Thoracic aorta (tissue), 2 donors: ENCODE measurements around the gene ZFYVE16. TPM values are rescaled to one million over a fixed set of nuclear protein-coding genes. Genes with fewer than 3 reads are reported as not detected.

Experiments used
- ATAC-seq: fragments of 150-250 bp; one replicate; pipeline ENCODE4 v1.8.0; 2017; ENCODE audit warnings: low read depth; ENCODE audit not compliant: insufficient number of reproducible peaks, low FRiP score
- DNase-seq: peaks from one replicate; pipeline ENCODE4 v3.0.0-alpha.2; 2020; ENCODE audit warnings: low spot score
- H3K27ac ChIP-seq, 2 donors: fragments of 200-600 bp; sonication (generic); 1 replicate in 1 of 2; 2 replicates in 1 of 2; pipeline ENCODE4 v1.5.1; 2016; ENCODE audit warnings: mild to moderate bottlenecking in 2 of 2, moderate library complexity in 2 of 2
- H3K27me3 ChIP-seq: fragments of 200-600 bp; sonication (generic); replicated peaks from 2 replicates; pipeline ENCODE4 v1.6.0; 2016; ENCODE audit warnings: mild to moderate bottlenecking; ENCODE audit not compliant: insufficient read depth
- H3K36me3 ChIP-seq: fragments of 200-600 bp; sonication (generic); one replicate; pipeline ENCODE4 v1.5.1; 2016
- H3K4me1 ChIP-seq, 2 donors: fragments of 200-600 bp; sonication (generic); 1 replicate in 1 of 2; 2 replicates in 1 of 2; pipeline versions ENCODE4 v1.5.1 to v1.6.0; 2016; ENCODE audit warnings: low read depth in 2 of 2, mild to moderate bottlenecking in 1 of 2; ENCODE audit not compliant: control insufficient read depth in 1 of 2
- H3K4me3 ChIP-seq: fragments of 200-600 bp; sonication (generic); 2 replicates; pipeline ENCODE4 v1.5.1; 2016; ENCODE audit warnings: mild to moderate bottlenecking
- H3K9me3 ChIP-seq: fragments of 200-600 bp; sonication (generic); 2 replicates; pipeline ENCODE4 v1.5.1; 2016
- total RNA-seq, 2 donors: library from RNA; depleted of rRNA; stranded (reverse); fragments of >200 nt; gene quantifications; one replicate each; pipeline versions ENCODE4 v1.1.0 to v1.2.3, GENCODE V29; 2016
- TF ChIP-seq, protein P1 (sequence below): fragments of 200-600 bp; sonication (generic); IDR thresholded peaks from one replicate; pipeline ENCODE4 v1.5.1; 2019; ENCODE audit warnings: antibody characterized with exemption

The ZFYVE16 gene
- total RNA-seq, 2 donors from 2014 or later: 29.0 to 36.8 TPM

DNA sequence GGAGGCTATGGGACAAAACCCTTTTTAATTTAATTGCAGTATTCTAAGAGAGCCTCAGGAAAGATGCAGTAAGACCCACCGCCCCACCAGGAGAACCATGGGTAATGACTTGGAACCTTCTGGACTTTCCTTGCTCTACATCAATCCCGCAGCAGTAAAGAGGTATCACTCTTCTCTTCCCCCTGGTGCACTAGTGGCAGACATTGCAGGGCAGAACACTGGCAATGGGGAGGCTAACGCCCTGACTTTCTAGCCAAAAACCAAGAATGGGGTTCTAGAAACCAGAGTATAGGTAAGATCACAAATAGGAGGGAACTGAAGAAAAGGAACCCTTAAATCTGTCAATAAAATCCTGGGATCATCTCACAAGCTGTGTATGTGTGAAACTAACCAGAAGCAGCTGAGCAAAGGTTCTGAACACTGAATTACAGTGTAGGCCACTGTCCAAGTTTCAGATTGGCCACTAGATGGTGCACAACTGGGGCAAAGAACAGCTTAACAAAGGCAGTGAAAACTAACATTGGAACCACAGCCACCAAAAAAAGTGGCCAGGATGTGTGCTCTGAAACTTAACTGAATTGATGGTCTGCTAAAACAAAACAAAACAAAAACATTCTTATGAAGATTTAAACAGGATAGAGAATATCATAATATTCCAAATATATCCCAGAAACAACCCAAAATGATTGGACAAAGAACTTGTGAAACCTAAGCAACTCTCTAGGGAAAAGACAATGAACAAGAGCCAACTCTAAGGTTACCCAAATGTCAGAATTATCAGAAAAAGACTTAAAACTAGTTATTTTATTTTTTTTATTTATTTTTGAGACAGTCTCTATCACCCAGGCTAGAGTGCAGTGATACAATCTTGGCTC, 73.4 kb downstream of the ZFYVE16 start:
- TF ChIP-seq, protein P1, sequence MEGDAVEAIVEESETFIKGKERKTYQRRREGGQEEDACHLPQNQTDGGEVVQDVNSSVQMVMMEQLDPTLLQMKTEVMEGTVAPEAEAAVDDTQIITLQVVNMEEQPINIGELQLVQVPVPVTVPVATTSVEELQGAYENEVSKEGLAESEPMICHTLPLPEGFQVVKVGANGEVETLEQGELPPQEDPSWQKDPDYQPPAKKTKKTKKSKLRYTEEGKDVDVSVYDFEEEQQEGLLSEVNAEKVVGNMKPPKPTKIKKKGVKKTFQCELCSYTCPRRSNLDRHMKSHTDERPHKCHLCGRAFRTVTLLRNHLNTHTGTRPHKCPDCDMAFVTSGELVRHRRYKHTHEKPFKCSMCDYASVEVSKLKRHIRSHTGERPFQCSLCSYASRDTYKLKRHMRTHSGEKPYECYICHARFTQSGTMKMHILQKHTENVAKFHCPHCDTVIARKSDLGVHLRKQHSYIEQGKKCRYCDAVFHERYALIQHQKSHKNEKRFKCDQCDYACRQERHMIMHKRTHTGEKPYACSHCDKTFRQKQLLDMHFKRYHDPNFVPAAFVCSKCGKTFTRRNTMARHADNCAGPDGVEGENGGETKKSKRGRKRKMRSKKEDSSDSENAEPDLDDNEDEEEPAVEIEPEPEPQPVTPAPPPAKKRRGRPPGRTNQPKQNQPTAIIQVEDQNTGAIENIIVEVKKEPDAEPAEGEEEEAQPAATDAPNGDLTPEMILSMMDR: peak; percentile 27
- Histone ChIP-seq H3K4me3 (no peak overlapping the region), H3K4me1 (no peaks in the 10 kb centered on the region), H3K27me3 (no peaks in the 10 kb centered on the region), H3K36me3 (peaks cover 4% of the 10 kb centered on the region), H3K27ac (no peak overlapping the region), H3K9me3 (peaks cover 10% of the 10 kb centered on the region)
- no peak for DNase-seq
- no peak for ATAC-seq

DNA sequence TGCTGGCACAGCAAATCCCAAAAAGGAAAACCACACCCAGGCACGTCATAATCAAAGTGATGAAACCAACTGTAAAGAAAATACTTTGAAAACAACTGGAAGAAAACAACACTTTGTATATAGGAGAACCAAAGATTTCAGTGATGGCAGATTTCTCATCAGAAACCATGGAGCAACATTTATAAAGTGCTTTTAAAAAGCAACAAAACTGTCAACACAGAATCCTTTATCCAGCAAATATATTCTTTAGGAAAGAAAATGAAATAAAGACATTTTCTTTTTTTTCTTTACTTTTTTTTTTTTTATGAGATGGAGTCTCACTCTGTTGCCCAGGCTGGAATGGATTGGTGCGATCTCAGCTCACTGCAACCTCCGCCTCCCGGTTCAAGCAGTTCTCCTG, 74.7 kb downstream of the ZFYVE16 start:
- peaks cover 10% of the 10 kb centered on the region for H3K9me3 ChIP-seq
- TF ChIP-seq, protein P1: no peak
- ATAC-seq (no peak), DNase-seq (no peak)
- H3K27me3 ChIP-seq: no peaks in the 10 kb centered on the region
- no peak overlapping the region for H3K4me3 ChIP-seq
- H3K4me1 ChIP-seq: peaks cover 0 to 7% of the 10 kb centered on the region in 2 donors
- no peak overlapping the region for H3K27ac ChIP-seq
- H3K36me3 ChIP-seq: peaks cover 4% of the 10 kb centered on the region

DNA sequence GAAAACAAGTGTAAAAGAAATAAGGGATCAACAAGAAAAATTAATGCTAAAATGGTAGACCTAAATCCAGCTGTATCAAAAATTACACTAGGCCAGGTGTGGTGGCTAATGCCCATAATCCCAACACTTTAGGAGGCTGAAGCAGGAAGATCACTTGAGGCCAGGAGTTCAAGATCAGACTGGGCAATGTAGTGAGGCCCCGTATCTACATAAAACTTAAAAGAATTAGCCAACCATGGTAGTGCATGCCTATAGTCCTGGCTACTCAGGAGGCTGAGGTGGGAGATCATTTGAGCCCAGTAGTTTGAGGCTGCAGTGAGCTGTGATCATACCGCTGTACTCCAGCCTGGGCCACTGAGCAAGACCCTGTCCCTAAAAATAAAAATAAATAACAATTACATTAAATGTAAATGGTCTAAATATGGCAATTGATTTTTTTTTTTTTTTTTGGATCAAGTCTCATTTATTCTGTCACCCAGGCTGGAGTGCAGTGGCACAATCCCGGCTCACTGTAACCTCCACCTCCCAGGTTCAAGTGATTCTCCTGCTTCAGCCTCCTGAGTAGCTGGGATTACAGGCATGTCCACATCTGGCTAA, 75.9 kb downstream of the ZFYVE16 start:
- ATAC-seq (no peak), DNase-seq (no peak)
- Histone ChIP-seq H3K27ac (no peak overlapping the region), H3K36me3 (peaks cover under 1% of the 10 kb centered on the region), H3K9me3 (peaks cover 10% of the 10 kb centered on the region), H3K4me1 (peaks cover 3 to 7% of the 10 kb centered on the region in 2 donors), H3K27me3 (no peaks in the 10 kb centered on the region), H3K4me3 (no peak overlapping the region)
- TF ChIP-seq, protein P1: no peak

DNA sequence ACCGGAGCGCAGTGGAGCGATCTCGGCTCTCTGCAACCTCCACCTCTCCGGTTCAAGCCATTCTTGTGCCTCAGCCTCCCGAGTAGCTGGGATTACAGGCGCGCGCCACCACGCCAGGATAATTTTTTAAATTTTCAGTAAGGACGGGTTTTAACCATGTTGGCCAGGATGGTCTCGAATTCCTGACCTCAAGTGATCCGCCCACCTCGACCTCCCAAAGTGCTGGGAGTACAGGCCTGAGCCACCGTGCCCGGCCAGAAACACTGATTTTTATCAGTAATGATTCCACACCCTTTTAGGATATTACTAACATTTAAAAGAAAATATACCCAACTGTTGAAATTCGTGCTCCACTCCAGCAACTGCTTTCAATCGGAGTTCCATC, 79.6 kb downstream of the ZFYVE16 start:
- H3K27me3 ChIP-seq: no peaks in the 10 kb centered on the region
- TF ChIP-seq, protein P1: no peak
- H3K27ac ChIP-seq: peak overlapping the region; percentile 64 to 66
- no peaks in the 10 kb centered on the region for H3K36me3 ChIP-seq
- H3K4me1 ChIP-seq: peaks cover 5 to 7% of the 10 kb centered on the region in 2 donors
- DNase-seq (no peak), ATAC-seq (no peak)
- peak overlapping the region; percentile 89 for H3K4me3 ChIP-seq
- peaks cover 5% of the 10 kb centered on the region for H3K9me3 ChIP-seq
